NT2/D1 (cell line): Measurements from ENCODE around the gene HELB.

Source experiments
- SUZ12 ChIP-seq: IDR thresholded peaks from 2 replicates; pipeline ENCODE4 v1.6.1; 2011; ENCODE audit not compliant: insufficient read length, insufficient read depth; ENCODE audit errors: extremely low read depth
- YY1 ChIP-seq: IDR thresholded peaks from 2 replicates; pipeline ENCODE4 v1.6.1; 2011; ENCODE audit not compliant: insufficient read length, insufficient read depth

GRCh38 chr12:66269757-66270383 lies 32.4 kb upstream of the HELB start:
- no peak for TF ChIP-seq YY1
- TF ChIP-seq SUZ12, result no peak
